Midbrain (tissue), 1 donor: ENCODE results near the gene SENP6.

Source experiments
- DNase-seq: peaks from one replicate; lab custom pipeline; 2025; lab: John Stamatoyannopoulos, UW

SENP6 gene

DNA sequence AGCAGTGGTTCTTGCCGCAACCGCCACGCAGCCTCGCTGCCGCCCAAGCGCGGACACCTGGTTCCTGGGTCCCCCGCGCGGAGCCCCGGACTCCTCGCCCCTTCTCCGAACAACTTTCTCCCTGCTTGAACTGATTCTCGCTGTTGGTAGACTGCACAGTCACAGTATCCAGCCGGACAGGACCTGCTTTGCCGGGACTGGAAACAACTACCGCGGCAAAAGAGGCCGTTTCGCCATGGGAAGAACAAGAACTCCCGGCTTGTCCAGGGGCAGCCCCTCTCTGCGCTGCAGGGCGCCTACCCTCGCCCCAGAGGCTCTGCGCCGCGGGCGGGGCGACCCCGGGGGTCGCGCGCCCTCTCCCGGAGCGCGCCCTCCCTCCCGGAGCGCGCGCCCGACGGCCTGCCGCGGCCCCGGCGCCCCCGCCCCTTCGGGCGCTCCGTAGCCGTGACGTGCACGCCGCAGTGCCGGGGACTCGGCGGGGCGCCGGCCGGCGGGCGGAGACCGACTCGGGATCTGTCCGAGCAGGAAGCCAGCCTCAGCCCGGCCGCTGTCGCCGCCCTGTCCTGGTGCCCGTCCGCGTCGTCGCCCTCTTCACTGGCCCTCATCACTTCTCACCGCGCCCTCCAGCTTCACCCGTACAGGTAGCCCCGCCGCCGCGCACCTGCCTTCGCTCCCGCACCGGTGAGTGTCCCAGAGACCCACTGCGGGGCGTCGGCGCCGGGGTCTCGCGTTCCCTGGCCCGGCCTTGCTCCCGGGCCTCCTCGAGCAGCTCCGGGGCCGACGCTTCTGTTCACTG, 147.3 kb downstream of the SENP6 start, which contains the start of gene MYO6:
TSS of gene MYO6 (plus strand) at position 497 of the 796 bp plus-strand sequence. CDS start 68,309 bp downstream, outside the sequence.
- DNase-seq, result peak; percentile 77

DNA sequence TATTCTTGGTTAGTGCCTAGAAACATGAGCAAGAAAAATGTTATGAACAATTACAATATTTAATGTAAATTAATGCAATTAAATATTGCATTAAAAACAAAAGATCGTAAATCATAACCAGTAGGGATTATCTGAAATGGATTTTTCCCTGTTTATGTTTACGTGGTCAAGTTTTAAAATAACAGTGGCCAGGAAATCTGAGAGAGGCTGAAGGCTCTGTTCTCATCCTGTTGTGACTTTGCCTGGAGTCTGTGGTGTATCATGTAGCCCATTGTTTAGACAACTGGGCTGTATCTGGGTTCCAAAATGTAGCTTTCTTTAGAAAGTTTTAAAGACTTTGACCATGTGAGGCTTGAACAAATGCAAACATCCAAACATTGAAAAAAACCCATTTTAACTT, 149.8 kb downstream of the SENP6 start:
- DNase-seq, result no peak

DNA sequence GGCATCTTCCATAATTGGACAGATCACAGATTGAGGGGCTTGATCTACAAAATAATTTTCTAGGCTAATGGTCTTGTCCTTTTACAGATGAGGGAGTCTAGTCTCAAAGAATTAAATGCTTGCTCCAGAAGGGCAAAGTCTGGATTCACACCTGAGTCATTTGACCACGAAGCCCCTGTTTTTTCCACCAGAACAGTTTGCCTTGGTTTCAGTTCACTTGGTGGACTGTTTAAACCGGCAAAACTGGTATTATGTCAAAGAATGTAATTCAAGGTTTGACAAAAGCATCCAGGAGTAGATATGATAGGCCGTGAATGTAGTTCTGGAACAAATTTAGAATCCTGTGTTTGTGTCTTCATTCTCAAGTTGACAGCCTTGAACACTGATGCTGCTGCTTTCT, 150.7 kb downstream of the SENP6 start:
- DNase-seq, result no peak

DNA sequence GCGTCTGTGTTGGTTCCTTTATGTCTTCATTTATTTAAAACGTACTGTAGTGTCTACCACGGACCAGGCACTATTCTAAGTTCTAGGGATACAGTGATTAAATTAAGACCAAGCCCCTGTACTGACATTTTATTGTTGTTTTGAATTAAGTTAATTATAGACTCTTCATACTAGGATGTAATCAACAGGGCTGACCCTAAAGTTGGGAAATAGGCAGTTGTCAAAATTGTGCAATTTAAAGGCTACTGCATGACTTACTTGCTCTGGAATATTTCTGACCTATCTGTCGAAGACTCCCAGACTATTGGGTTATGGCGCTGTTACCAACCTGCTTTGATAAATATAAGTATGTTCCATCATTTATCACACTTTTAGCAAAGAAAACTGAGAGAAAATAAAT, 154.0 kb downstream of the SENP6 start:
- no peak for DNase-seq

DNA sequence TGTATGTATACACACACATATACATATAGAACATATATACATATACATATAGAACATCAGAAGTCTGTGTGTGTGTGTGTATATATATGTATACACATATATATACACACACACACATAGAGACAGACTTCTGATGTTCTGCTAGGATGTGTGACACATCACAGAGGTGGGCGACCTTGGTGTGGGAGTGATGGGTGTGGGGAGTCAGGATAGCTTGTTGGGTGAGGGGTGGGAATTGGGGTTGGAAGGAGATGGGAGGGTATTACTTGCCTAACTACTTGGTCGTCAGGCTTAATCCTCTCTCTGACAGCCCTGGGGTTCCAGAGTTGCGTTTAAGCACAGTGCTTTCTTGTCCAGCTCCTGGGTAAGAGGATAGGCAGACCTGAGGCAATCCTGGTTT, 155.6 kb downstream of the SENP6 start:
- DNase-seq, result no peak

DNA sequence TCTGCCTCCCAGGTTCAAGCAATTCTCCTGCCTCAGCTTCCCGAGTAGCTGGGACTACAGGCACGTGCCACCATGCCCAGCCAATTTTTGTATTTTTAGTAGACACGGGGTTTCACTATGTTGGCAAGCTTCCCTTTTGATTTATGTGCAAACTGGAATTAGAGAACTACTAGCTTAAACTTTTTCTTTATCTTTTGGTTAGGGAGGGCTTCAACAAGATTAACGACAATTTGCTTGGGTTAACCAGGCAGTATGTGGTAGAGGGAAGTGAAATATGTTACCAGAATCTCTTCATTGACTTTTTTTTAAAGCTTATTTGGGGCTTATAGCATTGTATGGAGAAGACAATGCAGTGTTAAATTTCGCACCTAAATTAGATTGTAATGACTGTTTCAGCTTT, 156.4 kb downstream of the SENP6 start:
- no peak for DNase-seq

DNA sequence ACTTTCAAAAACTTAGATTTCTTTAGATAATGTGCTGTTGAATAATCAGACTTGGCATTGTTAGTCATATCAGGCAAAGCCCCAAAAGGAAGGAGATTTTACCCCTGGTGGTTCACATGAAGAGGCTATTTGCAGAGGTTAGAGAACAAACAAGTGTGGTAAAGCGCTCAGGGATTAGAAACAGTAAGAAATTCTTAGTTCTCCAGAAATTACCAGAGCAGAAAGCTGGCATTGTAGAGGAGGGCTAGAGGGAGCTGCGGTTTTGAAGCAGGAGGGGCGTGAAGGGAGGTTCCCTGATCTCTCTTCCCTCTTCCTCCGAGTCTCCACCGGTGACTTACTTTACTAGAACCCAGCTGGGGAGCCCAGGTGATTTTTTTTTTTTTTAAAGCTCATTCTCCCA, 157.5 kb downstream of the SENP6 start:
- DNase-seq, result no peak

DNA sequence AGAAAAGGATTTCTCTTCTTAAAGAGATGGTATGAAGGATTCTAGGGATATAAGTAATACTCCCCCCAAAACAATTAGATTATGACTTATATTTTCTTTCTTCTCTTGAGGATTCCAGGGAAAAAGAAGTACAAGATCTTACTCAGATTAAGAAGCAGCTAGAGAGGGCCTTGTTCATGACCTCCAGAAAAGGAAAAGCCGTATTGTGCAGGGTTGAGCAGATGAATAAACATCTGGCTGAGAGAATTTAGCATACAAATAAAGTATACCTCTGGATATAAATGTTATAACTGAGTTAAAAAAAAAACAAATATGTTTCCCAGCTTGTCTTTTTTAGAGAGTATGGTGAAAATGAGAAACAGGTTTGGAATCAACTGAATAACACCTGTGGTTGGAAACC, 158.6 kb downstream of the SENP6 start:
- DNase-seq, result no peak

DNA sequence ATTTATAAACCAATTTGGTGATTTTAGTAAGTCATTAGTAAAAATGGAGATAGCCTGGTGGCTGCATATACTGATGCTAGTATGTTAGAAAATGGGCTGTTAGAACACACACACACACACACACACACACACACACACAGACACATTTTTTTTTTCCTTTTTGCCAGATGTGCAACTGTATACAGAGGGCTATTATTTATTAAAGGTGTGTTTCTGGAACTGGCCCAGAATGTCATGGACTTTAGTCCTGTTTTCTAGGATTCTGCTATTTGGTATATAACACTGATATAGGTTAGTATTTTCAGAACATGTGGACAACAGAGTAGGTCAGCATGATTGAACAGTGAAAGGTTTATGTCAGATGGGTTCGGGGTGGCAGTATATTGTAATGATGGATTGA, 159.8 kb downstream of the SENP6 start:
- DNase-seq, result no peak

DNA sequence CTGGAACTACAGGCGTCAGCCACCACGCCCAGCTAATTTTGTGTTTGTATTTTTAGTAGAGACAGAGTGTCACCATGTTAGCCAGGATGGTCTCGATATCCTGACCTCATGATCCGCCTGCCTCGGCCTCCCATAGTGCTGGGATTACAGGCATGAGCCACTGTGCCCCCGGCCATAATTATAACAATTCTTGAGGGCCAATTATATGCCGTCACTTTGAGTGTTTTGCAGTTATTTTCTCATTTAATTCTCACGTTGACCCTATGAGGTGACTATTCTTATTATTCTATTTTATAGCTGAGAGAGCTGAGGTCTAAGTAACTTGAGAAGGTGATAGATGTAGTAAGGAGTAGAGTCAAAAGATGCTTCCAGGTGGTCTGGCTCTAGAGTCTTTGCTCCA, 160.4 kb downstream of the SENP6 start:
- DNase-seq, result no peak

DNA sequence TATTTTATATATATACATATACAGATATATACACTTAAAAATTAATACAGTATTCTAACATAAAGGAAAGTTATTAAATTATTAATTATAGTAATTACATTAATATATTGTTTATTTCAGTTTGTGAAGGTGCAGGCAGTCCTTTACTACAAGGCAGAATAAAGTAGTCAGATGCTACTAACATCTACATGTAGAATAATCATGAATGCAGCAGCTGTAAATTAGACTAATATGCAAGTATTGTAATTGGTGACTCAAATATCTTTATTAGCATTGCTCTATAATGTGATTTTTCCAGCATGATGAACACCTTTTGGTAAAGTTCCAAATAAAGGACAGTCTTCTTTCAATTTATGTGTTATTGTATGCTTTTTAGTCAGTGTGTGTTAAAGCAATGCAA, 164.7 kb downstream of the SENP6 start:
- no peak for DNase-seq
